Measurements from ENCODE around the gene TRUB2. TPM values are rescaled to one million over a fixed set of nuclear protein-coding genes. Genes with fewer than 3 reads are reported as not detected.

Gene TRUB2
- total RNA-seq, 6 experiments from 2014 or later, result 27.0 to 38.5 (median 34.3) TPM

- peaks cover 5% of the 10 kb centered on the region; the same call in 1 of the 2 replicates for H3K27me3 Mint-ChIP-seq (ENCODE audit: insufficient read depth)
- DNase-seq, result no peak
- H3K27ac Mint-ChIP-seq, result no peak overlapping the region
- TF ChIP-seq CTCF (IDR thresholded peaks at IDR 0.05), result no peak
- H3K4me3 Mint-ChIP-seq, result no peak overlapping the region
- peaks cover 28% of the 10 kb centered on the region for H3K4me1 Mint-ChIP-seq (ENCODE audit: low read depth)
- no peaks in the 10 kb centered on the region for H3K36me3 Mint-ChIP-seq (ENCODE audit: low read depth)
- H3K9me3 Mint-ChIP-seq, result no peaks in the 10 kb centered on the region
Observed at GRCh38 chr9:128298535-128299482, 23.4 kb downstream of the TRUB2 start.

GRCh38 chr9:128297221-128297773 lies 24.9 kb downstream of the TRUB2 start:
- no peaks in the 10 kb centered on the region for H3K36me3 Mint-ChIP-seq (ENCODE audit: low read depth)
- H3K27me3 Mint-ChIP-seq (ENCODE audit: insufficient read depth), result peaks cover 5% of the 10 kb centered on the region; the same call in 1 of the 2 replicates
- peak overlapping the region; percentile 20; the same call in 1 of the 2 replicates for H3K27ac Mint-ChIP-seq
- peaks cover 23% of the 10 kb centered on the region for H3K4me1 Mint-ChIP-seq (ENCODE audit: low read depth)
- H3K4me3 Mint-ChIP-seq, result no peak overlapping the region
- DNase-seq, result no peak
- H3K9me3 Mint-ChIP-seq, result no peaks in the 10 kb centered on the region
- TF ChIP-seq CTCF (IDR thresholded peaks at IDR 0.05), result no peak

- Mint-ChIP-seq H3K4me3 (no peak overlapping the region), H3K9me3 (no peaks in the 10 kb centered on the region), H3K27me3 (ENCODE audit: insufficient read depth) (peaks cover 5% of the 10 kb centered on the region; the same call in 1 of the 2 replicates), H3K27ac (peak overlapping the region; percentile 20; the same call in 1 of the 2 replicates), H3K4me1 (ENCODE audit: low read depth) (peaks cover 23% of the 10 kb centered on the region), H3K36me3 (ENCODE audit: low read depth) (no peaks in the 10 kb centered on the region)
- DNase-seq, result no peak
- no peak for TF ChIP-seq CTCF (IDR thresholded peaks at IDR 0.05)
Observed at GRCh38 chr9:128296340-128297220, 25.7 kb downstream of the TRUB2 start.

- no peak for DNase-seq
- Mint-ChIP-seq H3K4me1 (ENCODE audit: low read depth) (peaks cover 19% of the 10 kb centered on the region), H3K4me3 (no peak overlapping the region), H3K36me3 (ENCODE audit: low read depth) (0 out of 2 replicates have a peak, but pooled peaks cover under 1% of the 10 kb centered on the region), H3K27me3 (ENCODE audit: insufficient read depth) (peaks cover 5% of the 10 kb centered on the region; the same call in 1 of the 2 replicates), H3K27ac (no peak overlapping the region), H3K9me3 (no peaks in the 10 kb centered on the region)
- no peak for TF ChIP-seq CTCF (IDR thresholded peaks at IDR 0.05)
Observed at GRCh38 chr9:128294142-128294541, 28.1 kb downstream of the TRUB2 start.

- Mint-ChIP-seq H3K27ac (no peak overlapping the region), H3K4me1 (ENCODE audit: low read depth) (peaks cover 19% of the 10 kb centered on the region), H3K36me3 (ENCODE audit: low read depth) (peaks cover 6% of the 10 kb centered on the region; the same call in 1 of the 2 replicates), H3K9me3 (no peaks in the 10 kb centered on the region), H3K27me3 (ENCODE audit: insufficient read depth) (peaks cover 1% of the 10 kb centered on the region; the same call in 1 of the 2 replicates), H3K4me3 (no peak overlapping the region)
- no peak for DNase-seq
- TF ChIP-seq CTCF (IDR thresholded peaks at IDR 0.05), result no peak
Observed at GRCh38 chr9:128293091-128293490, 29.2 kb downstream of the TRUB2 start.
